GM23338 (cell line): Measurements from ENCODE around the gene USP20. TPM values are rescaled to one million over a fixed set of nuclear protein-coding genes. Genes with fewer than 3 reads are reported as not detected.

Source experiments
- ATAC-seq: fragments of 200-7000 bp; cut with Tn5 transposase; 3 replicates; pipeline ENCODE4 v1.9.1; 2020
- DNase-seq: peaks from one replicate; pipeline ENCODE4 v3.0.0-alpha.2; 2015; ENCODE audit warnings: low spot score
- H2AFZ ChIP-seq: fragments of 200-600 bp; sonication (generic); 2 replicates; pipeline ENCODE4 v1.8.0; 2016; ENCODE audit warnings: antibody characterized with exemption, mild to moderate bottlenecking, moderate library complexity
- H3F3A ChIP-seq: fragments of 200-600 bp; sonication (generic); replicated peaks from 2 replicates; pipeline ENCODE4 v1.8.0; 2017; ENCODE audit warnings: antibody characterized with exemption, mixed run types, low read depth
- H3K27ac ChIP-seq: fragments of 200-600 bp; sonication (generic); 2 replicates; pipeline ENCODE4 v1.6.1; 2016; ENCODE audit warnings: low read depth
- H3K27me3 ChIP-seq: fragments of 200-600 bp; sonication (generic); 2 replicates; pipeline ENCODE4 v1.8.0; 2016; ENCODE audit warnings: mild to moderate bottlenecking, mixed run types, moderate library complexity; ENCODE audit not compliant: insufficient read depth
- H3K36me3 ChIP-seq: fragments of 200-600 bp; sonication (generic); 2 replicates; pipeline ENCODE4 v1.8.0; 2016; ENCODE audit warnings: mild to moderate bottlenecking; ENCODE audit not compliant: insufficient read depth
- H3K4me1 ChIP-seq: fragments of 200-600 bp; sonication (generic); 2 replicates; pipeline ENCODE4 v1.8.0; 2016; ENCODE audit warnings: mild to moderate bottlenecking, moderate library complexity; ENCODE audit not compliant: insufficient read depth
- H3K4me2 ChIP-seq: fragments of 200-600 bp; sonication (generic); 2 replicates; pipeline ENCODE4 v1.7.1; 2017; ENCODE audit warnings: mixed run types
- H3K4me3 ChIP-seq: fragments of 200-600 bp; sonication (generic); 2 replicates; pipeline ENCODE4 v1.6.1; 2016; ENCODE audit warnings: mixed run types
- H3K79me2 ChIP-seq: fragments of 200-600 bp; sonication (generic); replicated peaks from 2 replicates; pipeline ENCODE4 v1.8.0; 2017; ENCODE audit warnings: mild to moderate bottlenecking; ENCODE audit not compliant: insufficient read depth
- H3K9me2 ChIP-seq: fragments of 200-600 bp; sonication (generic); 2 replicates; pipeline ENCODE4 v1.8.0; 2017; ENCODE audit not compliant: insufficient read depth
- H4K20me1 ChIP-seq: fragments of 200-600 bp; sonication (generic); replicated peaks from 2 replicates; pipeline ENCODE4 v1.8.0; 2017; ENCODE audit warnings: mild to moderate bottlenecking; ENCODE audit not compliant: insufficient read depth
- H3K27ac Mint-ChIP-seq: 2 replicates; pipeline ENCODE4 v1.8.0; 2020; ENCODE audit warnings: inconsistent platforms, mild to moderate bottlenecking, moderate library complexity, mixed read lengths
- H3K27me3 Mint-ChIP-seq: 3 replicates; pipeline ENCODE4 v1.8.0; 2022; ENCODE audit warnings: low read depth, mild to moderate bottlenecking, moderate library complexity, mixed read lengths, inconsistent platforms; ENCODE audit not compliant: insufficient read depth, poor library complexity
- H3K36me3 Mint-ChIP-seq: 3 replicates; pipeline ENCODE4 v1.8.0; 2021; ENCODE audit warnings: low read depth, mild to moderate bottlenecking, inconsistent platforms, moderate library complexity, mixed read lengths
- H3K4me1 Mint-ChIP-seq: 3 replicates; pipeline ENCODE4 v1.8.0; 2020; ENCODE audit warnings: mild to moderate bottlenecking, inconsistent platforms, mixed read lengths
- H3K4me3 Mint-ChIP-seq: 3 replicates; pipeline ENCODE4 v1.8.0; 2021; ENCODE audit warnings: moderate library complexity, mild to moderate bottlenecking, inconsistent platforms, mixed read lengths
- H3K9me3 Mint-ChIP-seq: 3 replicates; pipeline ENCODE4 v1.8.0; 2020; ENCODE audit warnings: moderate library complexity, mild to moderate bottlenecking, inconsistent platforms, mixed read lengths
- CREB1 ChIP-seq: fragments of 250-450 bp; sonication (Bioruptor Pico); IDR thresholded peaks from 2 replicates; pipeline ENCODE4 v1.5.0; 2020; ENCODE audit warnings: low read depth, mild to moderate bottlenecking, moderate library complexity
- JUNB ChIP-seq: IDR thresholded peaks from one replicate; pipeline ENCODE4 v1.6.1; 2016; ENCODE audit warnings: antibody characterized with exemption; ENCODE audit not compliant: unreplicated experiment
- ZNF114 ChIP-seq: fragments of 250-450 bp; sonication (Bioruptor Pico); IDR thresholded peaks from 2 replicates; pipeline ENCODE4 v1.5.0; 2020; ENCODE audit warnings: mild to moderate bottlenecking, moderate library complexity
- ZNF331 ChIP-seq: fragments of 250-450 bp; sonication (Bioruptor Pico); IDR thresholded peaks from 2 replicates; pipeline ENCODE4 v1.5.0; 2020; ENCODE audit warnings: low read depth, mild to moderate bottlenecking, moderate library complexity
- polyA plus RNA-seq: library from polyadenylated mRNA; unstranded; fragments of >200 nt; fragmentation: Nextera tagmentation; extraction: Ambion mirVana; gene quantifications from 2 replicates; pipeline ENCODE4 v1.2.1, GENCODE V29; 2016
- total RNA-seq: library from RNA; depleted of rRNA; stranded (reverse); fragments of >200 nt; shearing (Covaris generic); gene quantifications from 2 replicates; pipeline ENCODE4 v1.2.3, GENCODE V29; 2014
- TF ChIP-seq, protein P1 (sequence below): IDR thresholded peaks from one replicate; pipeline ENCODE4 v1.6.1; 2018; ENCODE audit warnings: antibody characterized with exemption; ENCODE audit not compliant: unreplicated experiment
- TF ChIP-seq, protein P2 (sequence below), 2 experiments: fragments of 200-600 bp in 1 of 2; sonication (generic) in 1 of 2; conservative IDR thresholded peaks; 2 replicates each; pipeline versions ENCODE4 v1.5.1 to v1.6.1; 2016 to 2017; ENCODE audit warnings: antibody characterized with exemption in 2 of 2, low read depth in 2 of 2, mild to moderate bottlenecking in 2 of 2, moderate library complexity in 1 of 2

The USP20 gene
- total and polyA plus RNA-seq, 2 experiments from 2014 or later: 10.4 to 13.0 TPM

DNA sequence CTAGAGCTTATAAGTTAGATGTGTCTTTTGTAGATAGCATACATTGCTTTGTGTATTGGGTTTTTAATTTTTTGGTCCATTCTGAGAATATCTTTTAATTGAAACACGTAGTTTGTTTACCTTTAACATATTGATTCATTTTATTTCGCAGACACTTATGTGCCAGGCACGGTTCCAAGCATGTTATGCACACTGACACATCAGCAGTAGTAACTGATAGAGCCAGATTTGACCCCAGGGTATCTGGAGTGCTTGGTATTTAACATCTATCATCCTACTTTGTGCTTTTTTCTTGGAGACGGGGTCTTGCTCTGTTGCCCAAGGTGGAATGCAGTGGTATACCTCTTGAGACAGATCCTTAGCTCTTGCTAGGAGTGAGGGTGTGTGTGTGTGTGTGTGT is 71.9 kb downstream of the USP20 start:
- ATAC-seq (no peak), DNase-seq (no peak)
- Histone ChIP-seq H3K4me1 (peaks cover 7% of the 10 kb centered on the region; the same call in 1 of the 2 replicates), H3K9me2 (no peaks in the 10 kb centered on the region), H4K20me1 (no peaks in the 10 kb centered on the region), H3K36me3 (0 out of 2 replicates have a peak, but pooled peaks cover 5% of the 10 kb centered on the region), H3K79me2 (no peaks in the 10 kb centered on the region), H3K27me3 (no peaks in the 10 kb centered on the region), H3K27ac (no peak overlapping the region), H3F3A (0 out of 2 replicates have a peak, but pooled peaks cover 3% of the 10 kb centered on the region), H3K4me2 (no peak overlapping the region), H3K4me3 (no peak overlapping the region), H2AFZ (no peak overlapping the region)
- Mint-ChIP-seq H3K4me3 (no peak overlapping the region), H3K27ac (no peak overlapping the region), H3K36me3 (peaks cover 19% of the 10 kb centered on the region), H3K27me3 (peaks cover 11% of the 10 kb centered on the region), H3K9me3 (no peaks in the 10 kb centered on the region; the same call in 2 of the 3 replicates), H3K4me1 (peaks cover 16% of the 10 kb centered on the region)
- TF ChIP-seq, protein P1, sequence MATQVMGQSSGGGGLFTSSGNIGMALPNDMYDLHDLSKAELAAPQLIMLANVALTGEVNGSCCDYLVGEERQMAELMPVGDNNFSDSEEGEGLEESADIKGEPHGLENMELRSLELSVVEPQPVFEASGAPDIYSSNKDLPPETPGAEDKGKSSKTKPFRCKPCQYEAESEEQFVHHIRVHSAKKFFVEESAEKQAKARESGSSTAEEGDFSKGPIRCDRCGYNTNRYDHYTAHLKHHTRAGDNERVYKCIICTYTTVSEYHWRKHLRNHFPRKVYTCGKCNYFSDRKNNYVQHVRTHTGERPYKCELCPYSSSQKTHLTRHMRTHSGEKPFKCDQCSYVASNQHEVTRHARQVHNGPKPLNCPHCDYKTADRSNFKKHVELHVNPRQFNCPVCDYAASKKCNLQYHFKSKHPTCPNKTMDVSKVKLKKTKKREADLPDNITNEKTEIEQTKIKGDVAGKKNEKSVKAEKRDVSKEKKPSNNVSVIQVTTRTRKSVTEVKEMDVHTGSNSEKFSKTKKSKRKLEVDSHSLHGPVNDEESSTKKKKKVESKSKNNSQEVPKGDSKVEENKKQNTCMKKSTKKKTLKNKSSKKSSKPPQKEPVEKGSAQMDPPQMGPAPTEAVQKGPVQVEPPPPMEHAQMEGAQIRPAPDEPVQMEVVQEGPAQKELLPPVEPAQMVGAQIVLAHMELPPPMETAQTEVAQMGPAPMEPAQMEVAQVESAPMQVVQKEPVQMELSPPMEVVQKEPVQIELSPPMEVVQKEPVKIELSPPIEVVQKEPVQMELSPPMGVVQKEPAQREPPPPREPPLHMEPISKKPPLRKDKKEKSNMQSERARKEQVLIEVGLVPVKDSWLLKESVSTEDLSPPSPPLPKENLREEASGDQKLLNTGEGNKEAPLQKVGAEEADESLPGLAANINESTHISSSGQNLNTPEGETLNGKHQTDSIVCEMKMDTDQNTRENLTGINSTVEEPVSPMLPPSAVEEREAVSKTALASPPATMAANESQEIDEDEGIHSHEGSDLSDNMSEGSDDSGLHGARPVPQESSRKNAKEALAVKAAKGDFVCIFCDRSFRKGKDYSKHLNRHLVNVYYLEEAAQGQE: no peak

DNA sequence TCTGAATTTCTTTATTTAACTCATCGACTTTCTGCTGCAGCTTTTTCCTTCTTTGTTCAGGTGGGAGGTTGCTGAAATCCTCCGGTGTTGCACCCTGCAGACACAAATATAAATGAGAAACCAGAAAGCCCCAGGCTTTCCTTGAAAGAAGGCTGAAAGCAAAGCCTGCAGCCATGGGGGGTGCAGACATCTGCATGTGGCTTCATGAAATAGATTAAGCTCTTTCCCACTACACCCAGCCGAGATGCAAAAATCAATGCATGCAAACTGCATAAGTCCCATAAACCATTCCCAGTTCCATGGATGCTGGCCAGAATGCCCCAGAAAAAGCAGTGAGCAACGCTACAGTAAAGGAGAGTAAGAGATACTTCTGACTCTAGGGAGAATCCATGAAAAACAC is 73.6 kb downstream of the USP20 start:
- Mint-ChIP-seq H3K4me1 (peaks cover 16% of the 10 kb centered on the region), H3K27me3 (peaks cover 9% of the 10 kb centered on the region), H3K9me3 (no peaks in the 10 kb centered on the region; the same call in 2 of the 3 replicates), H3K4me3 (no peak overlapping the region), H3K36me3 (peaks cover 19% of the 10 kb centered on the region), H3K27ac (peak overlapping the region; percentile 21)
- Histone ChIP-seq H3K27ac (no peak overlapping the region), H2AFZ (no peak overlapping the region), H3K27me3 (no peaks in the 10 kb centered on the region), H3F3A (0 out of 2 replicates have a peak, but pooled peaks cover 3% of the 10 kb centered on the region), H3K9me2 (no peaks in the 10 kb centered on the region), H3K4me3 (no peak overlapping the region), H4K20me1 (no peaks in the 10 kb centered on the region), H3K79me2 (no peaks in the 10 kb centered on the region), H3K36me3 (0 out of 2 replicates have a peak, but pooled peaks cover 5% of the 10 kb centered on the region), H3K4me2 (peak overlapping the region; percentile 51; the same call in 1 of the 2 replicates), H3K4me1 (peaks cover 7% of the 10 kb centered on the region; the same call in 1 of the 2 replicates)
- no peak for DNase-seq
- TF ChIP-seq ZNF331 (CRISPR knock-in tag): no peak
- no peak for TF ChIP-seq ZNF114 (CRISPR knock-in tag)
- no peak for TF ChIP-seq JUNB
- TF ChIP-seq CREB1 (CRISPR knock-in tag): no peak
- TF ChIP-seq, protein P2, sequence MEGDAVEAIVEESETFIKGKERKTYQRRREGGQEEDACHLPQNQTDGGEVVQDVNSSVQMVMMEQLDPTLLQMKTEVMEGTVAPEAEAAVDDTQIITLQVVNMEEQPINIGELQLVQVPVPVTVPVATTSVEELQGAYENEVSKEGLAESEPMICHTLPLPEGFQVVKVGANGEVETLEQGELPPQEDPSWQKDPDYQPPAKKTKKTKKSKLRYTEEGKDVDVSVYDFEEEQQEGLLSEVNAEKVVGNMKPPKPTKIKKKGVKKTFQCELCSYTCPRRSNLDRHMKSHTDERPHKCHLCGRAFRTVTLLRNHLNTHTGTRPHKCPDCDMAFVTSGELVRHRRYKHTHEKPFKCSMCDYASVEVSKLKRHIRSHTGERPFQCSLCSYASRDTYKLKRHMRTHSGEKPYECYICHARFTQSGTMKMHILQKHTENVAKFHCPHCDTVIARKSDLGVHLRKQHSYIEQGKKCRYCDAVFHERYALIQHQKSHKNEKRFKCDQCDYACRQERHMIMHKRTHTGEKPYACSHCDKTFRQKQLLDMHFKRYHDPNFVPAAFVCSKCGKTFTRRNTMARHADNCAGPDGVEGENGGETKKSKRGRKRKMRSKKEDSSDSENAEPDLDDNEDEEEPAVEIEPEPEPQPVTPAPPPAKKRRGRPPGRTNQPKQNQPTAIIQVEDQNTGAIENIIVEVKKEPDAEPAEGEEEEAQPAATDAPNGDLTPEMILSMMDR (conservative IDR thresholded peaks at IDR 0.05; ENCODE audit: low read depth in 2 of 2): no peak
- ATAC-seq: peak; percentile 80
